Left hindlimb (tissue), 1 donor: ENCODE results near the gene SNX3.

Experiments
- DNase-seq: peaks from one replicate; pipeline ENCODE4 v3.0.0-alpha.2; 2018

The SNX3 gene

DNA sequence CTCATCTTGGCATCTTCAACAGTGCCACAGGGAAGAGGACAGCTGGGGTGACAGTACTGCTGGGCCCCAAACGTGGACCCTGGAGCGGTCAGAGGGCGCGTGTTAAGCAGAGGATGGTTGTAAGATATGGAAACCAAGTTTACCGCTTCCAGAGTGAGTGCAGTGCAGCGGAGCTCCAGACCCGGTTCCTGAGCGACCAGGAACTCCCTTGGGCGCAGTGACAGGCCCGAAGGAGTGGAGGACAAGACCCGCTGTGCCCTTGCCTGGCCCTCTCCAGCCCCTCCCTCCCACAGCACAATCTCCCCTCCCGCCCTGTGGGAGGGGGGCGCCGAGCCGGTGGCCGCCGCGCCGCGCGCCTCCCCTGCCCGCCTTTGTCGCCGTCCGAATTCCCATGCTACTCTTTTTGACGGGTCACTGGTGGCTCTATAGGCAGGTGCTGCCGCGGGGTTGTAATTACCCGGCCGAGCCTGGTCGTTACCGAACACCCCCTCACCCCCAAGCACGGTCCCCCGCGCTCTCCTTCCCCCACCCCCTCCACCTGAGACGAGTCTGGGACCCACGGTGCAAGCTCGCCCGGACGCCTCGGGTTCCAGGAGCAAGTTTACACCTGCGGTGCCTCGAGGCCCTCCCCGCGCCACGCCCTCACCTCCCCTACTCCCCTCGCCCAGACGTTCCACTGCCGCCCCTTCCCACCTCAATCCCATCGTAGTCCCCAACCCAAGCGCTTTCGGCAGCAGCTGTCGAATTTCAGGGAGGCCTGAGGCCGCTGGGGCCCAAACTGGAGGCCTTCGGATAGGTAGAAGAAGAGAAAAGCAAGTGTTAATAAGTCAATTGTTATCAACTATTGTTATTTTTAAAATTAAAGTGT, 91.1 kb downstream of the SNX3 start:
- DNase-seq, result no peak

DNA sequence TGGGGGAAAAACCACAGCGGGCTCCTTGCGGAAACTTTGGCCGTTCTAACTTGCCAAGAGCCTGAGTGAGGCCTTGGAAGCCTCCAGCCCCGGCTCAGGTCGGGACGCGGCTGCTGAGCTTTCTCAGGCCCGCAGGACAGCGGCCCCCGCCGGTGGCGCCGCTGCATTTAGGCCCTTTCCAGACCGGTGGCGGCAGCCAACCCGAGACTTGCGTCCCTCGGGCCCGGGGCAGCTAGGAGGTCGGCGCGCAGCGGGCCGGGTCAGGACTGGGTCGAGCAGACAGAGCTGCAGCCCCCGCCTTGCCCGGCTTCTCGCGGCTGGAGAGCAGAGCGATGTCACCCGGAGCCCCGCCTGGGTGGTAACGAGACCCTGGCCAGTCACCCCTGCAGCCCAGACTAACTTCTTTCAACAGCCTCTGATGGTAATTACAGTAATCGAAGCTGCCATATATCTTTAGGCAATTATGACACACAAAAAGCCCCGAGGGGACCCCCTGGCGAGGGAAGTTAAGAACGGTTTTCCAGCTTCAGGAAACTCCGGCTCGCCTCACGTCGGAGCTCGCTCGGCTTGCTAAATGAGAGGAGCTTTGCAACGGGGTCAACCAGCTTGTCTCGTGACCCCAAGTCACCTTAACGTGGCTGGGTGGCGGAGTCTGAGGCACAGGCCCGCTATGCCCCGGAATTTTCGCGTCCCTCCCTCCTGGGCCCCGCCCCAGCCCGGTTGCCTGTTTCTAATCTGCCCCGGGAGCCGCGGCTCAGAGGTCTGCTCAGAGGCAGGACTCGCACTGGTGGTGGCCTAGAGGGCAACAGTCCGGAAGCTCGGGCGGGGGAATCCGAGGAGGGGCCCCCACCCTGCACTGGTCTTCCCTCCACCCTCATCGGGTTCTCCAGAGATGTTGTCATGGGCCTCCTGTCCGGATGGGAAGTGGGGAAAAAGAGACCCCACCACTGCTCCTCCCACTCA, 92.1 kb downstream of the SNX3 start:
- DNase-seq, result peak; percentile 54

DNA sequence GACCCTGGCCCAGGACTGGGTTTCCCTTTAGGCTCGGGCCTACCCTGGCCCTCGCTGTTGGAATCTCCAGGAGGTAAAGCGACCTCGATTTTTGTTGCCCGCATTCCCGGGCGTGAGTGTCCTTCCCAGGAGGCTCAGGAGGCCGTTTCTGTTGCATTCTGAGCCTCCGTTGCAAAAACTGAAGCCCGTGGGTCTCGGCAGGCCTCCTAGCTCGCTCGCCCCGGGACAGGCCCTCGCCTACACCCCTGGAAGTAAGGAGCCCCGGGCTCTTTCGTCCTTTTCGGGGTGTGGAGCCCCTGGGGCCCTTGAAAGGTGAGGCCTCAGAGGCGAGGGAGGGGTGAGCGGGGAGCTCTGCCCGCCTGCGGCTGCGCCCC, 92.8 kb downstream of the SNX3 start:
- no peak for DNase-seq

DNA sequence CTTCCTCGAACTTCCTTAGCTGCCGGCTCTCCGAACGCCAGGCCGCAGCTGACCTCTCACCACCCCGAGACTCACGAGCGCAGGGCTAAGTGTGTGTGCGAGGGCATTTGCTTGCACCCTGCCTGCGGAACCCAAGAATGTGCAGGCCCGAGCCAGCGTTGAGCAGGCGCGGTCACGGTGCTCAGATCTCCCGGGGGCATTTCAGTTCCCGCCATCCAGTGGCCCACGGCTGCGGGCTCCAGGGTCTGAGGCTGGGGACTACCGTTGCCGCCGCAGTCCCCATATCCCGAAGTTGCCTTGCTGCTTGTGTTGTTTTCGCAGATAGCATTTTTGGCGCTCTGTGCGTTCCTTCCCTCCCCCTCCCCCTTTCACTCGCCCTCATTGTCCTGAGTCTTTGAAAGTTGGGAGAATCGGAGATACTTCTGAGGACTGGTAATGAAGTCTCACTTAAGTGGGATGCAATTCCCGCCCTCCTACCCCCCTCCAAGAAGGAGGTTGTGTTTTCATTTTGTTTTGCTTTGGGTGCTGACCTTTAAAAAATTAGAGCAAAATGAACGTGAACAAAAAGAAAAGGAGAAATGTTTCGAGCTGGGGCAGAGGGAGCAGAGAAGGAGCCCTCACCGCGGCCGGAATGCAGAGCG, 93.3 kb downstream of the SNX3 start:
- DNase-seq, result no peak

DNA sequence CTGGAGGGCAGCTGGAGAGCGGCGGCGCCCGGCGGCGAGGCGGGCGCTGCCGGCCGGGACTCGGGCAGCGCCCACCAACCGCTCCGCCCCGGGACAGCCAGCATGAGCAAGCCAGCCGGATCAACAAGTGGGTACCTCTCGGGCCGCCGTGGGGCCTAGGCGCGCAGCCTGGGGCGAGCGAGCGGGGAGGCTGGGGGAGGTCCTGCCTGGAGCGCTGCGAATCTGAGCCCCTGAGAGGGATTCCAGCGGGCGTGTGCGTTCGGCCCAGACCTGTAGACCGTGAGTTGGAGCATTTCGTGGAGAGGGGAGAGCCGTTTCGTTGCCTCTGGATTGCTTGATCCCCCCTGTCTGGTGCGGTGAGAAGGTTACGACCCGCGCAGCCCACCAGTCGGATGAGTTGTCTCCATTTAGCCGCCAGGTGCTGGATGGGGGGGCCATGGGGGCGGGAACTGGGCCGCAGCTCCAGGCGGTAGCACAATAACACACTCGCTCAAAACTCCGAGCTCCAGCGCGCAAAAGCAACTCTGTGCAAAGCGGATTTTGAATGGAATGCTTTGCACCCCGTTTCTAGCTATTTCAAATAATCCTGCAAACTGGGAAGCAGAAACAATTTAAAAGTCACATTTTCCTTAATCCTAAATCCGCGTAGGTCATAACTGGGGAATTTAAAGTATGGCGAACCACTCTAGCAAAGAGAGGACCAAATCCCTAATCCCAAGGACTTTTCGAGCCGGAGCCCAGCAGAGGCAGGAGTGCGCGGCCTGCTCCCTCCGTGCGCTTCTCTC, 94.0 kb downstream of the SNX3 start:
- DNase-seq, result no peak

DNA sequence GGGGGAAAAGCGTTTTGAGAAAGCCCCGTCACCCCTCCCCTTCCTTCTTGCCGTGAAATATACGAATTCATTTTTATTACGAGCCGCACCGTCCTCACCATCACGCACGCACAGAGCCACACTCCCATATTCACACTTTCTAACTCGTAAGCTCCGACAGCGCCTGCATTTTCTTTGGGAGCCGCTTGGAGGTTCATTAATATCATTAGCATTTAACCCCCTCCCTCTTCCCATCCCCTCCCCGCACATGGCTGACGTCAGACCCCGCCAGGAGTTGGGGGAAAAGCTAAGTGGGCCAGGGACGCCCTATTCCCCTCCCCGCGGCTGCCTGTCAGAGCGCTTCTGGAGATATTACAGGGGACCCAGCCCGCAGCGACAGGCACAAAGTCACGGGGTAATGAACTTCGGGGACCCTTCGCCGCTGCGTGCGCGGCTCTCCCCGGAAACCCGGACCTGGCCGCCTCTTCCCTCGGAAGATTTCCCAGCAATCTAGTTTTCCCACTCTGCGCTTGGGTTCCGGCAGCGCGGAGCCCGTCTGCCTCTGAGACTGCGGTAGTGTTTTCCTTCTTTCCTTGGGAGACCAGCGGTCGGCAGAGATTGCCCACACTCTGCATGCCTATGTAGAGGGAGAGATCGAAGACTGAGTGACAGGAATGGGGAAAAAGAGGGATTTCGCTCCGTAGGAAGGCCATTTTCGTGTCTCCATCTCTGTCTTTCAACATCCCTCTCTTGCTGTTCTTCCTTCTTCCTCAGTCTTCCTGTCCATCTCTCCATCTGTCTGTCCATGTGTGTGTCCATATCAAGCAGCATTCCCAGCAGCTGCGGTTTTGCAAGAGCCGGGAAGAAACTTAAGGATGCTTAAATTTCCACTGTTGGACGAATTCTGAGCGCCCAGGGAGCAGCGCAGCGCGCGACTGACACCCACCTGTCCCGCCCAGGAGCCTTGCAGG, 94.9 kb downstream of the SNX3 start, which contains the start of gene NR2E1:
Gene NR2E1, plus strand, starts transcription at position 309 of the 950 bp plus-strand sequence. CDS start 744 bp downstream, outside the sequence.
- DNase-seq, result no peak

DNA sequence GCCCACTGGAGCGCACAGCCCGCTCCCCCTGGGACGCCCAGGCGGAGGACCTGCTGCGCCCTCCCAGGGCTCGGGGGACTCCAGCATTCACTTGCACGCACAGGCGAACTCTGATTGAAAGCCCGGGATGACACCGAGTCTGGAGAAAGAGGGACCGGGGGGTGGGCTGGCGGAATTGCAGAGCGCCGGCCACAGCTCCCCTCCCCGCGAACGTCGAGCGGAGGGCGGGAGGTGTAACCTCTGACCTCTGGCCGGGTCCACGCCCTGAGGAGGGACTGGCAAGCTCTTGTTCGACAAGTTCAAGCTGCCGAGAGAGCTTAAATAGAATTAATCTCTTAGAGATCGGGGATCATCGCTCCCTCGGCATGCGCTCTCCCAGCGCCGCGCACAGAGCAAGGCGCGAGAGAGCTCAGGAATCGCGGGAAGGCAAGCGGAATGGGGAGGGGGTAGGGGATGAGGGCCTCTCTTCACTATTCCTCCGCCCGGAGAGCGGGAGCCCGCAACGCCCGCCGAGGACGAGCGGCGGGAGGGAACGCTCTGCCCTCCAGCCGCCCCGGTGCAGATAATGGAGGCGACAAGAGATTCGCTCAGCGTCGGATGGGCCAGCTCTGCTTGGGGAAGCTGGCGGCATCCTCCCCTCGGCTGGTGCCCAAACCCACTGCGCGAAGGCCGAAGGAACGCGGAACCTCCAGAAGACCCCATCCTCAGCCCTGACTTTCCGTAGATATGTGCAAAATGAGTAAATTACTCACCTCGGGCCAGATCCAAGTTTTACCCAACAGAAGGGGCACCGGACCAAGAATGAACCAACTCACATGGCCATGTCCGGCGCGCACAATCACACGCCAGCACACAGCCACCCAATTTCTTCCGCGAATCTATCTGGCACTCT, 95.8 kb downstream of the SNX3 start:
- no peak for DNase-seq

DNA sequence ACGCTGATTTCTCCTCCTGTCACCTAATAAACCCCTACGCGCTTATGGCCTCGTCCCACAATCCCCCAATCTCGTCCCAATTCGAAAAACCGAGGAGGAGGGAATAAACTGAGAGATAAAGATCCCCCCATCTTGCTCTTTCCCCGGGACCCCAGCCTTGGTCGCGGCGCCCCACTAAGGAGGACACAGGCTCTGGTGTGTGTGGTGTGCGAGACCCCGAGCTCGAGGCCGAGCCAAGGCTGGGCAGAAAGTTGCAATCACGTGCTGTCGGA, 96.4 kb downstream of the SNX3 start:
- DNase-seq, result no peak

DNA sequence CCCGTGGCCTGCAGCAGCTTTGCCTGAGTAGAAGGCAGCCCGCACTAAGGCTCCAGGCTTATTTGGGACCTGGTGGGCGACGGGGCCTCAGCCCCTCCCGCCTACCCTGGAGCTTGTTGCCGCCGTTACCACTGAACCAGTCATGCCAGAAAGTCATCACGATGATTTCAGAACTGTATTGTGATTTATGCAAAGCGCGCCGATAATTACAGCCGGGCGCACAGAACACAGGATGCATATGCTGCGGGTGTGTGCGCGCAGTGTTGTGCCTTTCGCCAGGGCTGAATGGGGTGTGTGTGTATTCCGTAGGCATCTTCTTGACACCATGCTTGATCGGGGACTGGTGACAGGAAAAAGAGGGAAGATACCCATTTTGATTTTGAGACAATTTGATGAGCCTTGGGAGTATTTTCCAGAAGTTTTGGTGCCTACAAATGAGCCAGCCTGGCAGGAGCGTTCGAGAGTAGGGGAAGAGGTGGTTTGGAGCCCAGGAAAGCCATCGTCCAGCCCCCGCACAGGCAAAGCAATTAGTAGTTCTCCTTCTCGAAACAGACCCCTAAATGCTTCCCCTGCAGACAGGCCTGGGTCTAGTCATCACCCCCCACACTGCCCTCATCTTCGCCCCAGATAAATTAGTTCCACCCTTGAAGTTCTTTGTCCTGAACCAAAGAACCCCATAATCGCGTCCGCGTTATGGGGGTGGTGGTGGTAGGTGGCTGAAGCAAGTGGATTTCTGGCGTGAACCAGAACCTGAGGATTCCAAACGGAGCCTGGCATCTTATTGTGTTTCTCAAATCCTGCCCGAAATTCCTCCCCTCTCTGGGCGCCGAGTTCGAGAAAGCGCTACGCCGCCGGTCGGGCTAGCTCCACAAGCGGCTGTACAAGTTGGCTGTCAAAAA, 96.9 kb downstream of the SNX3 start:
- DNase-seq, result no peak

DNA sequence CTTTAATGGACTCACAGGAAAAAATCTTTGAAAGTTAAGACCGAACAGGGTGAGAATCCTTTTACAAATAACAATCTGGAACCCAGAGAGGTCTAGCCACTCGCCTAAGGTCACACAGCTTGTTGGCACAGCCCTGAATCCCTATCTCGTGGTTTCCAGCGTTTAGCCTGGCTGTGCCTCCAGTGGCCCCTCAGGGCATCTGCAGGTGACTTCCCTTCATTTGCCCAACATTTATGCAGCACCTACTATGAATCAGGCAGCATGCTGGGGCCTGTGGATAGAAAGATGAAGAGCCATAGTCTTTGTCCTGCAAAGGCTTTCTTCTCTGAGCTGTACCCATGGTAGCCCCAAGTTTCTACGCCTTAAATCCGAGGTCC, 97.6 kb downstream of the SNX3 start:
- DNase-seq, result no peak

DNA sequence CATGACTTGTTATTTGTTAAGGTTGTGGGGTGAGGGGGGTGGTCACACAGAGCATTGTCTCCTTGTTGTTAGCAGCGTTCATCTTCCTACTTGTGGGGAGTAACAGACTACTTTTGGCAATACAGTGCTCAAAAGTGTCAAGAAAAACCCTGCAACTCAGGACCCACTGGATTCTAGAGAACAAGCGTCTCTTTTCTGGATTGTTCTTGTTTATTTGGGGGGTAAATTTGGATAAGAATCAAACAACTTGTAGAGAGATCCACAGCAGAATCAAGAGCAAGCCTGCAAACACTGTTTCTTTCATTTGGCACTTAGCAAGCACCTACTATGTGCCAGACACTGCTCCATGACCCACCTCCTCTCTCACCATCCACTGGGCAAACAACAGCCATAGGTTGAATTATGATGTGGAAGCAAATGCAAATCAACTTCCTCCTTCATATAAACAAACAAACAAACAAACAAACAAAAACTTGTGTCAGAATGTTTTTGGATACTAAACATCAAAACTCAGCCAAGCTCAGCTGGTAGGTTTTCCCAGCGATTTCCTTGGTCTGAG, 99.0 kb downstream of the SNX3 start:
- no peak for DNase-seq
